ENCODE measurements around the gene RHOD.

RHOD gene

GRCh38 chr11:67058506-67058905 lies 1.9 kb downstream of the RHOD start:
- no peak for TF ChIP-seq CTCF (IDR thresholded peaks at IDR 0.05; ENCODE audit: borderline replicate concordance, insufficient read depth, low read depth, low read length)

GRCh38 chr11:67059671-67060070 lies 3.0 kb downstream of the RHOD start:
- TF ChIP-seq CTCF (IDR thresholded peaks at IDR 0.05; ENCODE audit: borderline replicate concordance, insufficient read depth, low read depth, low read length) = no peak

More at GRCh38 chr11:67058506-67058905, 1.9 kb downstream of the RHOD start:
- no peak overlapping the region for H3K4me3 ChIP-seq (ENCODE audit: low read depth, low read length)

DNA sequence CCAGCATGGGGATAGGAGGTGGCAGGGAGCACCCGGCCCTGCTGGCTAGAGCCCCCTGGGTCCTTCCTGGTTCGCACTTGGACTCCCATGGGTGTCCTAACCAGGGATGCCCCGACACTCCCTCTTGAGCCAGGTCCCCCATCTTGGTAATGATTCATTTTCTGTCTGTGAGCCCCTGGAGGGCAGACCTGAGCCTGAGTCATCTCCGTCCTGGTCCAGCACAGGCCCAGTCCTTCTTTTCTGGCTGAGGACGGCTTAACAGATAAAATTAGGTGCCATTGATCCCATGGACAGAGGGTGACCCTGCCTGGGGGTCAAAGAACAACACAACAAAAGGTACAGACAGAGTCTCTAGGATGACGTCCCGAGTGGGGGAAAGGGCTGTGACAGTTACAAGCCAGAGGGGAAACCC lies 3.5 kb downstream of the RHOD start:
- H3K4me3 ChIP-seq (ENCODE audit: low read depth, low read length) = no peak overlapping the region
- TF ChIP-seq CTCF (IDR thresholded peaks at IDR 0.05; ENCODE audit: borderline replicate concordance, insufficient read depth, low read depth, low read length) = no peak

More at GRCh38 chr11:67059671-67060070, 3.0 kb downstream of the RHOD start:
- no peak overlapping the region for H3K4me3 ChIP-seq (ENCODE audit: low read depth, low read length)

DNA sequence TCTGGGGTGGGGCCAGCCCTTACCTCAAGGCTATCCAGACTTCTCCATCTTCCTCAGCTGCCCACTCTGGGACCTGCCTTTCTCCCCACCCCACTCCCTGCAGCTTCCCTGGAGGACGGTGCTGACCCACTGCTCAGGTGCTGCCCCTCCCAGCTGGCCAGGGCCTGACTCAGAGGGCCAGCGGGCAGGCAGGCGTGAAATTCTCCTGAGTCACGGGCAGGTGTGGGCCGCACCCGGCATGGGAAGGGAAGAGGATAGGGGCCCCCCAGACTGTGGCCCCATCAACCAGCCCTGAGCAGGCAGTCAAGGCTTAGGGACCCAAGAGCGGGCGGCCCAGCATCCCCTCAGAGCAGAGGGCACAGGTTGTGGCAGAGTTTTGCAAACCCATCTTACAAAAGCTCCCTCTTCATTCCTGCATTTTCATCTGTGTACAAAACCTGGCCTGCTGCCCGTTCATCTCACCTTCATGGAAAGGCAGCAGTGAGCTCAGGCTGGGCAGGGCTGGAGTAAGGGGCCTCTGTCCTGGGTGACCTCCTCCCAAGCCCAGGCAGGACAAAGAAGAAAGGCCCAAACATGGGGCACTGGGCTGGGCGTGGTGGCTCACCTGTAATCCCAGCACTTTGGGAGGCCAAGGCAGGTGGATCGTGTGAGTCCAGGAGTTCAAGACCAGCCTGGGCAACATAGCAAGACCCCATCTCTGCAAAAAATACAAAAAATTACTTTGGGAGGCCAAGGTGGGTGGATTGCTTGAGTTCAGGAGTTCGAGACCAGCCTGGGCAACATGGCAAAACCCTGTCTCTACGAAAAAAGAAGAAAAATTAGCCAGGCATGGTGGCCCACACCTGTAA lies 6.1 kb downstream of the RHOD start:
- TF ChIP-seq CTCF (IDR thresholded peaks at IDR 0.05; ENCODE audit: borderline replicate concordance, insufficient read depth, low read depth, low read length) = no peak
- no peak overlapping the region for H3K4me3 ChIP-seq (ENCODE audit: low read depth, low read length)

DNA sequence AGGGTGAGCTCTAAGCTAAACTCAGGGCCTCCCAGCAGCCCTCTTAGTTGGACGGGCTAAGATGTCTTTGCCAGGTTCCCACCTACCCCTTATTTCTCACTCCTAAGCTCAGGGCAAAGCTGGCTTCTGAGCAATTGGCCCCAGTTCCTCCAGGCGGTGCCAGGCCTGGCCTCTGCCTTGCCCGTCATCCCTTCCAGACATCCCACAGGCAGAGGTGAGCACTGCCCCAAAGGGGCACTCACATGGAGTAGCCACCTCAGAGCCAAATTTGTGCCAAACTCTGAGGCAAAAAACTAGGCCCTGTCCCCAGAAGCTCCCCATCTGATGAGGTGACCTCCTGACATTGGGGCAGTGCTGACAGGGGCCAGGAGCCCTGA lies 9.7 kb downstream of the RHOD start:
- no peak for TF ChIP-seq CTCF (IDR thresholded peaks at IDR 0.05; ENCODE audit: borderline replicate concordance, insufficient read depth, low read depth, low read length)
- H3K4me3 ChIP-seq (ENCODE audit: low read depth, low read length) = no peak overlapping the region

DNA sequence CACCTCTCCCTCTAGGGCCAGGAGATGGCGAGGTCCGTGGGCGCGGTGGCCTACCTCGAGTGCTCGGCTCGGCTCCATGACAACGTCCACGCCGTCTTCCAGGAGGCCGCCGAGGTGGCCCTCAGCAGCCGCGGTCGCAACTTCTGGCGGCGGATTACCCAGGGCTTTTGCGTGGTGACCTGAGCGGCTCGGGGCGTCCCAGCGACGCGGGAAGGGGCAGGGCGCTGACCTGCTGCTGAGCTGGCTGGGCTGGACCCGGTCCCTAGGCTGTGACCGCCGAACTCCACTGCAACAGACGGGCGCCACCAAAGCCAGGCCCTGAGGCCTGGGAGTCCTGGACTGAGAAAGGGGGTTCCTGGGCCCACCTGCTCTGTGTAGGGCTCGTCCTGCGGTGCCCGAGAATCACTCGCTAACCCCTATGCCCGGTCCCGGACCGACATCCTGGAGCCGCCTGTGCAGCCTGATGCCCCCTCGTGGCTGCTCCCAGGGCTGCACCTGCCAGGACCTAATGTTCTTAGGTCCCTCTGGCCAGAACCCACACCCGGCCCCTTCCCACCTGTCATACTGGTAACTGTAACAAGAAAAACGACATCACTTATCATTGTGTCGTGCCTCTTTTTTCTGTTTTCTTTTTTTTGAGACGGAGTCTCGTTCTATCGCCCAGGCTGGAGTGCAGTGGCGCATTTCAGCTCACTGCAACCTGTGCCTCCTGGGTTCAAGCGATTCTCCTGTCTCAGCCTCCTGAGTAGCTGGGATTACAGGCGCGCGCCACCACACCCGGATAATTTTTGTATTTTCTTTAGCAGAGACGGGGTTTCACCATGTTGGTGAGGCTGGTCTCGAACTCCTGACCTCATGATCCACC lies 15.0 kb downstream of the RHOD start:
- TF ChIP-seq CTCF (IDR thresholded peaks at IDR 0.05; ENCODE audit: borderline replicate concordance, insufficient read depth, low read depth, low read length) = peak; percentile 93
- H3K4me3 ChIP-seq (ENCODE audit: low read depth, low read length) = no peak overlapping the region
